ENCODE data around the gene DOCK10. TPM values are rescaled to one million over a fixed set of nuclear protein-coding genes. Genes with fewer than 3 reads are reported as not detected.
"Not testable (repeated sequence)": the region's sequence is repeated elsewhere in the genome, so short reads cannot be mapped to it uniquely, and the experiment has no call there.

DOCK10 gene
- total RNA-seq = 21.9 and 25.4 TPM in 2 replicates

DNA sequence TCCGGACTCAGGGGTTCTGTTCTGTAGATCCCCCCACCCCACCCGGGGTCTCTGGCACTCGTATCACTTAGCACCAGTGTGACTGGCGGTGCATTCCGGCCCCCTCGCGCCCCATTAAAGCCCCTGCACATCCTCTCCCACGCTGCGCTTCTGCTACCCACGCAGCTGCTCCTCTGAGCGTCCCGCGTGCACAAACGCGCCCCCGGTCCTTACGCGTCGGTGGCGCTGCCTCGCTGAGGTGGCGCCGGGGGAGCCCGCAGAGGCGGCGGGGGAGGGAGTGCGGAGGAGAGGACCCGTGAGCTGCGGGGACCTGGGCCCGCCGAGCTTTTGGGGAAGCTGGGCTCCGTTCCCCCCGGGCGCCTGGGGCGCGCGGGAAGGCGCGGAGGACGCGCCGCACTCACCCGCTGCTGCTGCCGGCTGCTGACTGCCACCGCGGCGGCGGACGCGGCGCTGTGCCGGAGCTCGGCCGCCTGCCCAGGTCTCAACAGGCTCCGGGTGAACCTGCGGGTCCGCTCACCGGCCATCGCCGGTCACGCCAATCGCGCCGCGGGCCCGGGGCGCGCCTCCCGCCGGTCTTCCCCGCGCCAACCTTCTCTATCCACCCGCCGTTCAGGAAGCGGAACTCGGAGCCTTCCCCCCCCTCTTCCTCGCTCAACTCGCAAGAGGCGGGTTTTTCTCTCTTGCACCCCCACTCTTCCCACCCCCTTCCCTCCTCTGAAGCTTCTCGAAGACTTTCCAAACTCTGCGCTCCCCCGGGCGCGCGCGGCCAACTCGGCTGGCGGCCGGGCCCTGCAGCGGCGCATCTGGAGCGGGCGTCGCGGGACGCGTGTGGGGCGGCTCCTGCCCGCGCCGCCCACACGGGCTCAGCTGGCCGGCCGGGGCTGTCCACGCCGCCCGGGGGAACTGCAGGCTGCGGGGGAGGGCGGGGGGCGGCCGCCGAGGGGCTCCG, at the start of gene DOCK10:
Gene DOCK10, minus strand, starts transcription at position 618 of the 949 bp plus-strand sequence. Its CDS starts 94 bp downstream, at position 524.
- DNase-seq (ENCODE audit: low read depth, low spot score) = no peak

DNA sequence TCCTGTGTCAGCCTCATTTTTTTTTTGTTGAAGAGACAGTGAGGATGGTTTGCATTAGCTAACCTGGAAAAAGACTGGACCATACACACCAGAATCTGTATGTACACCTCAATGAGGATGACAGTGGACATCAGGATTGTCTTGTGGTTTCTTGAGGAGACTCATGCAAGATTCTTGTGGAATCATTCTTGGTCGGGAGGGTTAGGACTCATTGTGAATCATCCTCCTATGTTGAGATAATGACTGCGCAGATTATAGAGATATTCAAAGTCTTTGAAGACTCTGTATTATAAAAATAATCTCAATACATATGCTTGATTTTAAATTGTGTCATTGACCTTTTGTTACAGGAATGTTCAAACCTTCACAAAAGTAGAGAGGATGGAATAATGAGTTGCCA, 49.1 kb upstream of the DOCK10 start:
- no peak for DNase-seq (ENCODE audit: low read depth, low spot score)

DNA sequence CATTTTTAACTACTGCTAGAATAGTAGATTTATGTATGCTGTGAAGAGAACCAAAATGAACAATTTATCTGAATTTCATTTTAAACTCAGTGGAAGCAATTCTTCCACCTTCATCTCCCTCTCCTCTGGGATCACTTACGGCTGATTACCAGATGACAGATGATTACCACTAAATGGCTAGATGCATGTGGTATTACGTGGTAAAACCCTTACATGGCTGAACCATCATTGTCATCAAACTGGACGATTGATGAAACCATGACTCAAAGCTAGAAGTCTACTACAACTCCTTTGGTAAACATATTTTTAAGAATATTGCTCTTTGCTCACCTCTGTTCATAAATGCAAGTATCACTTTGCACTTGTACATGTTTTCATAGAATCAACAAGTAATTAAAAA, 48.5 kb upstream of the DOCK10 start:
- no peak for DNase-seq (ENCODE audit: low read depth, low spot score)

DNA sequence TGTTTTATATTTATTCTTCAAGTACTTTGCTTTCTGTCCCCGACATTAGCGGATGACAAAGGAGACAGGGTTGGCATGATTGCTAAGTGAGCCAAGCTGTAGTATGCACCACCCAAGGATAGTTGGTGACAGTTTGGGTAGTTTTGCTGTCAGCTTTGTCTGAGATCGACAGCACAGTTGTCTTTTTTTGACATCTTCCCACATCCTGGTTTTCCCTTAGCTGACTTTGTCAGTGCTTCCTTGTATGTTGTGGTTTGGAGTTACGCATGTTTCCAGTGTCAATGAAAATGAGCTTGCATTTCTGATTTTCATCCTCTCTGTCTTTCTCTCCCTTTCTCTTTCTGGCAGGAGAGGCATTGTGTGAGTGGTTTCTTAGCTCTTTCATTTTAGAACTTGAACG, 44.6 kb upstream of the DOCK10 start:
- no peak for DNase-seq (ENCODE audit: low read depth, low spot score)

DNA sequence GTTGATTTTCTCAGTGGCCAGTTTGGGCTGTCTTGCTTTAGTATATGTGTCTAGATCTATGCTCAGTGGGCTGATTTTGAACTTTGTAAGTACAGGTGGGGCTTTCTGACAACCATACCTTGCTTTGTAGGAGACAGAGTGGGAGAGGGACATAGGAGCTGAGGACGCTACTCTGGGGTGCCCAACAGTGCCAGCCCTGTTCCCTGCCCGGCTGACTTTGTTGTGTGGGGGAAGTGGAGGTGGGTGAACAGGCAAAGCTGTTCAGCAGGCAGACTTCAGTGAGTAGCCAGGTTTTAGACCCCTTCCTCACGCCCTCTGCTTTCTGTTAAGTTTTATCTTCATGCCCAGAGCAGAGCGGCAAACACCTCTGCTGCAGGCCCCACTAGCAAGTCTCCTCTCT, 44.2 kb upstream of the DOCK10 start:
- no peak for DNase-seq (ENCODE audit: low read depth, low spot score)

DNA sequence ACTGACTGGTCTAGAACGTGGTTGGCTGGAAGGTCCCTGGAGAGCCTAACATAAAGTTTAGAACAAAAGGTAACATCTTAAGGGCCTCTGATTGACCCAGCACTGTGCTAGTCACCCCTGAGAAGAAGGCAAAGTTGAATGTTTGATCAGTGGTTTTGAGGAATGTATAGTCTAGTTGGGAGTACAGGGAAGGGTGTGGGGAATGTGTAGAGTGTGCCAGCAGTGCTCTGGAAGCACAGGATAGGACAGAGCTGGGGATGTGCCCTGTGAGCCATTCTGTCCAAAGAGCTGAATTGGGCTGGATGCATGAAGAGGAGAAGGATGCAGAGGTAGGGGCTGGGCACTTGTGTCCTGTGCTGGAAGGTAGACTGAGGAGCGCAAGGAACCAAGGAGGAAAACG, 41.0 kb upstream of the DOCK10 start:
- DNase-seq (ENCODE audit: low read depth, low spot score) = no peak

DNA sequence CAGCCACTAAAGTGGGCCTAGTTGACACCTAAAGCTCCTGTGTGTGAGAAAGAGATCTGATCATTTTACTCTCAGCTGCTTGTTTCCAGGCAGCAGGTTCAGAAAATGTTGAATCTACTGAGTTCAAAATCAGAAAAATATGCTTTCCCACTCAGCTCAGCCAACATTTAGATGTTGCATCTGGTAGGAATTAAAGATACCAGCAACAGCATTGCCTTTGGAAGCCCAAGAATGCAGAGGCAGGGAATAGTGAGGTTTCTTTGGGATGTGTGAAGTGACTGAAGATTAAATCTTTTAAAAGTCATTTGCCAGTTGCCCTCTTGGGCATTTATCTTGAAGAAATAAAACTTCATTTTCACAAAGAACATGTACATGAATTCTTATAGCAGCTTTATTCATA, 33.9 kb upstream of the DOCK10 start:
- no peak for DNase-seq (ENCODE audit: low read depth, low spot score)

DNA sequence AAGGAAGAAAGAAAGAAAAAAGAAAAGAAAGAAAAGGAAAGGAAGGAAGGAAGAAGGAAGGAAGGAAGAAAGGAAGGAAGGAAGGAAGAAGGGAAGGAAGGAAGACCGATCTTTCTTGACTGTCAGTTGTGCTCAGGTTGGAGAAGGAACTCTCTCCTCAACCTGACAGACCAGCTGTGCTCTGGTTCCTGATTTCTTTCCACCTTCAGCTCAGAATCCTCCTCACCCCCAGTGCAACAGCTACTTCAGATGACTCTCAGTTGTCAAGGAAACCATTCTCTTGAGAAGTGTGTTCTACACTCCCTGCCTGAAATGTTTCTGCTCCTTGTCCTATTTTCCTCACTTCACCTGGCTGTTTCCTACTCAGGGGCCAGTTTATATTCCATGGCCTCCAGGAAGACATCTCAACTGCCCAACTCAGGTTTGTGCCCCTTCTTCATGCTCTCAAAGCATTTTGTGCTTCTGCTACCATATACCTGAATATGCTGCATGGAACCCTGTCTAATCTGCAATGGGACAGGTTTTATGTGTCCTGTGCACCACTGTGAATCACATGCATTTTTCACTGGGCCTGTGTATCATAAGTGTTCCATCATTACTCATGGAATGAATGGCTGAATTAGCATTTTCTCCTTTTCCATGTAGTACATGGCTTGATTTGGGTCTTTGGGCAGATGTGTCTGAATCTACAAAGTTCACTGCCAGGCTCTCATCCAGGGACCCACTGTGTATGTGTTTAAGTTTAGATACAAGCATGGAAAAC, 32.8 kb upstream of the DOCK10 start:
- no peak for DNase-seq (ENCODE audit: low read depth, low spot score)

DNA sequence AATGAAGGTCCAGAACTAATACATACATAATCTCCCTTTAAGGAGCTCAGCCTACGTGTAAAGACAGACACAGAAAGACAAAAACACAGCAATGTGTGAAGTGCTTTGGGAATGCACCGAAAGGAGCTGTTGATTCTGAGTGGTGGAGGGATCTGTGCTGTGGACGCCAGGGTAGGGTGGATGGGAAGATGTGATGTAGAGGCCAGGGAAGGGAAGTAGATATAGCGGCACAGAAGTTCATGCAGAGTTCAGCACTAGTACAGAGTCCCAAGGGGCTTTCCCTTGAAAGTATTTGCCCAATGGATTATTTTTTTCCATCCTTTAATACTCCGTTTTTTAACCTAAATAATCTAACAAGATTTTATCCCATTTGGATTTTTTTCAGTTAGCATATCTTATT, 32.1 kb upstream of the DOCK10 start:
- no peak for DNase-seq (ENCODE audit: low read depth, low spot score)

DNA sequence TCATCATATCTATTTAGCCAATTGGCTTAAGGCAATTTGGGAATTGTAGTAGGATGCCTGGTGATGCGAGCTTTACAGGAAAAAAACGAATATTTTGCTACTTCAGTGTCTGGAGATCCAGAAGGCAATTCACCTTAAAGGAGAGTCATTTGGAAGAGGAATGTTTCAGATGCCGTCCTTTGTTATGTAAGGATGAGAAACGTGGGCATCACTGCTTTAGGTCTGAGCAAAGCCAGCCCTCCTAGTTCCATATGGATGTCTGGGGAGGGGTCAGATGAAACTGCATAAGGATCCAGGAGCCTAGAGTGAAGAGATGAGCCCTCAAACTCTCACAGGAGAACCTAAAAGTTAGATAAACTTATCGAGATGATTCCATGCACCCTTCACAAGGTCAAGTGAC, 30.9 kb upstream of the DOCK10 start:
- no peak for DNase-seq (ENCODE audit: low read depth, low spot score)

DNA sequence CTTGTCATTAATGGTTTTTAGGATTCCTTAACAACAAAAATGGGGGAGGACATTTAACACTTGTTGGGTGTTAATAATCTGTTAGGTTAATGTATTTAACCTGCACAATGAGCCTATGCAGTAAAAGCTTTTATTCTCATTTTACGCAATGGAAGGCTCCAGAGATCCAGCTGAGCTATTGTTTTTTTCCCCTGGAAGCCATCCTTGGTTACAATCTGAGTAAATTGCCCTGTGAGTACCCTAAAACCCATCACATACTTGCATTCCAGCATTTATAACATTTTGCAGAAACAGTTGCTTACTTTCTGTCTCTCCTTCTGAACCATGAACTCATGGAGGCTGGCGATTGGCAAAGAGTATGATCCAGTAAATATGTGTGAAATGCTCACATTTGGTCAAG, 30.2 kb upstream of the DOCK10 start:
- no peak for DNase-seq (ENCODE audit: low read depth, low spot score)

DNA sequence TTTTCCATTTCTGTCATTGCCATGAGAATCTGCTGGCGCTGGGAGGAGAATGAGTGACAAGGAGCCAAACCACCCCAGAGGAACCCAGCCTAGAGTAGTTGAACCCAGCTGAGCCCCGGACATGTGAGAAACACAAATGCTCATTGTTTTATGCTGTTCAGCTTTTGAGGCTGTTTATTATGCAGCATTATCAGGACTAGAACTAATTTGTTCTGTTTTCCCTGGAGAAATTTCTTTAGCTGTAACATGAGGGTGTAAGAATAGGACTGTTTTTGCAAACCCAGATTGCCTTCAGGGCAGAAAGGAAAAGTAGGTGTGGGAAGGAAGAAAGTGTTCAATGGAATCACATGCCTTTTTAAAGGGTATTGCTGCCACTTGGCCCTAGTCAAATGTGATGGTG, 28.5 kb upstream of the DOCK10 start:
- no peak for DNase-seq (ENCODE audit: low read depth, low spot score)

DNA sequence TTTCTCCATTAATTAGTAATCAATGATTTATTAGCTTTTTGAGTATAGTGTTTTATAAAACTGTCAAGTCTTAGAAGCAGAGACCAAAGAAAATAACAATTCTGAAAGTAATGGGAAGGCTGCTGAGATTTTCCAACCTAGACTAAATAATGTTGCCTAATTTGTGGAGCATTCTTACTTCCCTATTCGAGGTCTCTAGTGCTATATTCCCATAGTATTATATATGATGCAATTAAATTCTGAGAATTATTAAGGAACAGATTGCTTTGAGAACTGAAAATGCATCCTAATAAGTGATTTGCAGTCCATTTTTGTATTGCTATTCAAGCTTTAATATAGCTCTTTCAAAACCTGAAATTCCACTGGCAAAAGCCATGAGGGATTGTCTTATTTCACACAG, 27.7 kb upstream of the DOCK10 start:
- DNase-seq (ENCODE audit: low read depth, low spot score) = no peak

DNA sequence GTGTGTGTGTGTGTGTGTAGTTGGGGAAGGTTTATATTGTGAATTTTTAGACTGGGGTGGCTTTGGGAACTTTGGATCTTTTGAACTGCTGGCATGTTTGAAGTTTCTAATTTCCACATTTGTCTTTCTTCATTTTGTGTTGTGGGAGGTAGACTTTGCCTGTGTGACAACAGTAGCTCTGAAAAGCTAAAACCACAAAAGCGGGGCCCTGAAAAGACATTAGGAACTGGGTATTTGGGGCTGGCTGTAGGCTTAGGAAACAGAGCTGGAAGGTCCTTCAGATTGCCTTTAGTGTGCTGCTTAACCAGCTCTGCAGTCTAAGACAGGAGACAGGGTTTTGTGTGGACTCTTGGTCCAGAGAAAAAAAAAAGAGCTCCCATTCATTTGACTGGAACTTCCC, 27.2 kb upstream of the DOCK10 start:
- DNase-seq (ENCODE audit: low read depth, low spot score) = no peak

DNA sequence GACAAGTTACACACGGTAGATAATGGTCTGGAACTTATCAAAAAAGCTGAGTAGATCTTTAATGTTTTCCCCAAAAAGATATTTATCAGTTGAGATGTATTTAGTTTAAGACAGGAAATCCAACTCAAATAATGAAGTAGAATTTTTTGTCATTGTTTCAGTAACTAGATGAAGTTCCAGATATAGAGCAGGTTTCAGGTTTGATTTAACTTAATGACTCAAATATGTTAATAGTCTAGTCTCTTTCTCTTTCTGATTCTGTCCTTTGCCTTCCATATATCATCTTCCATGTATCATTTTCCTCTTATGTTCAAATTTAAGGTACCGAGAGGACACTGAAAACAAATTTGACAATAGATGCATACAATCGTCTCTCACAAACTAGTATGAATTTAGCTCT, 23.6 kb upstream of the DOCK10 start:
- no peak for DNase-seq (ENCODE audit: low read depth, low spot score)

DNA sequence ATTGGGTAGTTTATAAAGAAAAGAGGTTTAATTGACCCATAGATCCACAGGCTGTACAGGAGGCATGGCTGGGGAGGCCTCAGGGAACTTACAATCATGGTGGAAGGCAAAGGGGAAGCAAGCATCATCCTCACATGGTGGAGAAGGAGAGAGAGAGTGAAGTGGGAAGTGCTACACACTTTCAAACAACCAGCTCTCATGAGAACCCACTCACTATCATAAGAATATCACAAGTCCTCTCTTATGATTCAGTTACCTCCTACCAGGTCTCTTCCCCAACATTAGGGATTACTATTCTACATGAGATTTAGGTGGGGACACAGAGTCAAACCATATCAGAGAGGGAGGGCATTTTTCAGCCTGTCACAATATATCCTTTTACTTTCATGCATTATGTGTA, 22.7 kb upstream of the DOCK10 start:
- no peak for DNase-seq (ENCODE audit: low read depth, low spot score)

DNA sequence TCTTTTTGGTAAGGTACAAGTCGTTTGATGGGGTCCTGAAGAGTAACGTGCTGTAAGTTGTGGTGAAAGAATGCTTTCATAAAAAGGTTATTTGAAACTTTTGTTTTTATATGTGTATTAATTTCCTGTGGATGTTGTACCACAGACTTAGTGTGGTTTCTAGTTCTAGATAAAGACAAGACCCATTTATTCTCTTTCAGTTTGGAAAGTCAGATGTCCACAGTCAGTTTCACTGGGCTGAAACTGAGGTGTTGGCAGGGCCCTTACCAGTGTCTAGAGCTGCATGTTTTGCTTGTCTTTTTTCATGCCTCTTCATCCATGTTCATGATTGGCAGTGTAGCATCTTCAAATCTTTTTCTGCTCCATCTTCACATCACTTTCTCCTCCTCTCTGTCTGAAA, 22.1 kb upstream of the DOCK10 start:
- no peak for DNase-seq (ENCODE audit: low read depth, low spot score)

DNA sequence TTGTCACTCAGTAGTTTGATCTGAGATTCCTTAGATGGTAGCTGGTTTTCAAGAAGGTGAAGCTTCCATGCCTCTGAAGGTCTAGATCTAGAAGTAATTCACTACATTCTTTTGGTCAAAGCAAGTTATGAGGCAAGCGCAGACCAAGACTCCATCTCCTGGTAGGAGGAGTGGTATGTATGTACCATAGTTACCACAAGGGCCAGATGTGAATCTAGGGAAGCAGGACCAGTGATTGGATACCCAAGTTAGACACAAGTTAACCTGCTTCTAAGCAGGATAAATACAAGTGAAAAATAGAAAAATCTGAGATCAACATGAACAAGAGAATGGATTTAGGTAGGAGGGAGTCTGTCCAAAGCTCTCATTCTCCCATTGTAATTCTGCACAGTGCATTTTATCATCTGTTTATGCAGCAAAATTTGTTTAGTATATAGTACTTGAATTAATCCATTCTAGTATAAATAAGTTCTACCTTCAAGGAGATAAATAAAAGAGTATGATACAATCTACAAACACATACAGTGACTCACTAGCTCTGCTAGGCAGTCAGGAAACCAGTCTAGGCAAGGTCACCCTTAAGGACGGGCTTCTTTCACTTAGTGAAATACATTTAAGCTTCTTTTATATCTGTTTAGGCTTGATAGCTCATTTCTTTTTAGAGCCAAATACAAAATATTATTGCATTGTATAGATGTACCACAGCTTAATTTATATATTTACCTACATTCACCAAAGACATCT, 14.2 kb upstream of the DOCK10 start:
- DNase-seq (ENCODE audit: low read depth, low spot score) = no peak

DNA sequence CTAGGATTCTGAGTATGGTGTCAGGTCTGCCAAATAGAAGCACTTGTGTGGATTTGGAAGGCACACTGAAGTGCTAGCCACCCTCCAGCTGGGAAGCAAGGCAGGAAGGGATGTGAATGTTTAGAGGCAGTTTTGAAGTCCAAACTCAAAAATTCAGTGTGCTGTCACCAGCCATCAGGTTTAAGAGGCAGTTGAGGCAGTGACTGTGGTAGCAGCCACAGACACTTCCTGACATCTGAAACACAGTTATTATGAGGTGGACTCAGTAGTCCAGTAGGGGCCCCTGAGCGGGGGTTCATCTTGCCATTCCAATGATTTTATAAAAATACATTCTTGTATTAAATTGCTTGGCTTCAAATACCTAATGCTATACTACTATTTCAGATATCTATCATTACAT, 13.4 kb upstream of the DOCK10 start:
- no peak for DNase-seq (ENCODE audit: low read depth, low spot score)

DNA sequence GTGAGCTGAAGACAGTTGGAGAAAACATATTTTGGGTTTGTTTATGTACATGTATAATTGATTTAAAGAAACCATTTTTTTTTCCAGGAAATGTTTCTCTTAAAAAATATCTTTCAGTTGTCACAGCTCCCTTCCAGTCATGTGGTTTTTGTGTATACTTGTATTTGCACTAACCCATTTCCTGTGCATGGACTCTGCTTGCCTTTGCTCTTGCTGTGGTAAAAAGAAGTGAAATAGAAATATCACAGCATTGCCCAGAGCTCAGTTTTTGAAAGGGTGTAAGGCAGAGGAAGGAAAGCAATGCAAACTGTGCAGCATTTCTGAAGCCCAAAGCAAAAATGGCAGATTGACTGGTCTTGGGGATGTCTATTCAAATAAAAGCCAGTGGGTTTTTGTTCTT, 10.4 kb upstream of the DOCK10 start:
- DNase-seq (ENCODE audit: low read depth, low spot score) = no peak

DNA sequence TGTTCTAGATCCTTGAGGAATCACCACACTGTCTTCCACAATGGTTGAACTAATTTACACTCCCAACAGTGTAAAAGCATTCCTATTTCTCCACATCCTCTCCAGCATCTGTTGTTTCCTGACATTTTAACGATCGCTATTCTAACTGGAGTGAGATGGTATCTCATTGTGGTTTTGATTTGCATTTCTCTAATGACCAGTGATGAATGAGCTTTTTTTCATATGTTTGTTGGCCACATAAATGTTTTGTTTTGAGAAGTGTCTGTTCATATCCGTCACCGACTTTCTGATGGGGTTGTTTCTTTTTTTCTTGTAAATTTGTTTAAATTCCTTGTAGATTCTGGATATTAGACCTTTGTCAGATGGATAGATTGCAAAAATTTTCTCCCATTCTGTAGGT, 5.2 kb upstream of the DOCK10 start:
- DNase-seq (ENCODE audit: low read depth, low spot score) = not testable (repeated sequence)

DNA sequence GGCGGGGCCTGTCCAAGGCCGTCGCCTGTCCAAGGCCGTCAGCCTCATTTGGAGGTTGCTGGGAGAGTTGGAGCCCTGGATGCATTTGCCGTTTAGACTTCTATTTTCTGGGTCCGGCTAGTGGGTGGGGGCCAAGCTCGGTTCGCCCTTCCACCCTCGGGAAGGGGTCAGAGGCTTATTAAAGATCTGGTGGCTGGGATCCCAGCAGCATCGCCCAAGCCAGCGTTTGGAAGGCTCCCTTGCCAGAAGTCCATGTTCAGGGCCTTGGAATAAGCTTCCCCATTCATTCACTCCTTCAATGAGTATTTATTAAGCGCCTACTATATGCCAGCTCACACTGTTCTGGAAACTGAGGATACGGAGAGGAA, 516 bp upstream of the DOCK10 start:
- no peak for DNase-seq (ENCODE audit: low read depth, low spot score)

Measured in pulmonary artery endothelial cell (primary cell).